Ectodermal cell (in vitro differentiated cells): Measurements from ENCODE around the gene FCHSD2.
"Not testable (repeated sequence)": the region's sequence is repeated elsewhere in the genome, so short reads cannot be mapped to it uniquely, and the experiment has no call there.

Source experiments
- H3K27ac ChIP-seq: 2 replicates; pipeline ENCODE4 v1.7.0; 2013; ENCODE audit warnings: mild to moderate bottlenecking, low read depth, low read length; ENCODE audit not compliant: insufficient read depth, poor library complexity, severe bottlenecking
- H3K27me3 ChIP-seq: 2 replicates; pipeline ENCODE4 v1.7.0; 2013; ENCODE audit warnings: mild to moderate bottlenecking, low read length; ENCODE audit not compliant: insufficient read depth, control insufficient read depth, poor library complexity, severe bottlenecking
- H3K36me3 ChIP-seq: one replicate; pipeline ENCODE4 v1.7.0; 2013; ENCODE audit warnings: low read length; ENCODE audit not compliant: control insufficient read depth, insufficient read depth
- H3K4me1 ChIP-seq: one replicate; pipeline ENCODE4 v1.7.0; 2013; ENCODE audit warnings: low read length; ENCODE audit not compliant: control insufficient read depth, insufficient read depth
- H3K4me3 ChIP-seq: 2 replicates; pipeline ENCODE4 v1.7.0; 2013; ENCODE audit warnings: low read depth, low read length, control low read depth; ENCODE audit not compliant: insufficient read depth
- H3K9me3 ChIP-seq: 2 replicates; pipeline ENCODE4 v1.7.0; 2013; ENCODE audit warnings: mild to moderate bottlenecking, low read length, moderate library complexity; ENCODE audit not compliant: control insufficient read depth
- WGBS, 2 experiments: methylation state at CpG; one replicate each; pipeline ENCODE4 v1.1.7; 2013; ENCODE audit warnings: missing lambda C conversion rate in 2 of 2; 5-methylcytosine and 5-hydroxymethylcytosine counted together

Gene FCHSD2

GRCh38 chr11:73034777-73035176 is 107.3 kb downstream of the FCHSD2 start:
- H3K4me1 ChIP-seq = no peaks in the 10 kb centered on the region
- no peak overlapping the region for H3K4me3 ChIP-seq
- no peak overlapping the region for H3K27ac ChIP-seq
- WGBS, 2 experiments = 89 to 91% methylated on average over 1 of the region's 1 CpG
- no peaks in the 10 kb centered on the region for H3K9me3 ChIP-seq
- H3K36me3 ChIP-seq = no peaks in the 10 kb centered on the region
- H3K27me3 ChIP-seq = no peaks in the 10 kb centered on the region

- H3K9me3 ChIP-seq = no peaks in the 10 kb centered on the region
- no peaks in the 10 kb centered on the region for H3K4me1 ChIP-seq
- WGBS, 2 experiments = 87 to 89% methylated on average over 3 of the region's 3 CpGs
- H3K27ac ChIP-seq = no peak overlapping the region
- no peaks in the 10 kb centered on the region for H3K36me3 ChIP-seq
- H3K4me3 ChIP-seq = no peak overlapping the region
- H3K27me3 ChIP-seq = no peaks in the 10 kb centered on the region
These were observed 107.8 kb downstream of the FCHSD2 start for GRCh38 chr11:73034331-73034730.

DNA sequence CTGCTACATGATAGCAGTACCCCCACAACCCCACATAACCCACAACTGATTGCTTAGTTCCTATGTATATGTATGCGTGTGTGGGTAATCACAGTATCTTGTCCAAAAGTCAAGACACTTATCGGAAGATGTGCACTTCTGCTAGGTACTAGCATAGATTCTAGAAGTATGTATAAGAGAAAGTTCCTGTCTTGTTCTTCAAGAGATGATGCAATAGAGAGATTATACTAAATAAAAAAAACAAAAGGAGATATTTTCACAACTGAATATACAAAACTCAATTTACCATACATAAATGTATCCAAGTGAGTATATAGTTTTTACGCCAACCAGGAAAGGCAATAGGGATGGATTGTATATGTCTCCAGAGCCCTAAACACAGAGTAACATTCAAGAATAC is 112.0 kb downstream of the FCHSD2 start:
- Histone ChIP-seq H3K4me3 (no peak overlapping the region), H3K9me3 (no peaks in the 10 kb centered on the region), H3K27ac (no peak overlapping the region), H3K4me1 (no peaks in the 10 kb centered on the region), H3K36me3 (no peaks in the 10 kb centered on the region), H3K27me3 (no peaks in the 10 kb centered on the region)
- WGBS, 2 experiments = 95 to 98% methylated on average over 2 to 3 of the region's 3 CpGs

GRCh38 chr11:73029403-73029802 is 112.7 kb downstream of the FCHSD2 start:
- H3K27ac ChIP-seq = no peak overlapping the region
- WGBS, 2 experiments = 79 to 95% methylated on average over 2 of the region's 2 CpGs

DNA sequence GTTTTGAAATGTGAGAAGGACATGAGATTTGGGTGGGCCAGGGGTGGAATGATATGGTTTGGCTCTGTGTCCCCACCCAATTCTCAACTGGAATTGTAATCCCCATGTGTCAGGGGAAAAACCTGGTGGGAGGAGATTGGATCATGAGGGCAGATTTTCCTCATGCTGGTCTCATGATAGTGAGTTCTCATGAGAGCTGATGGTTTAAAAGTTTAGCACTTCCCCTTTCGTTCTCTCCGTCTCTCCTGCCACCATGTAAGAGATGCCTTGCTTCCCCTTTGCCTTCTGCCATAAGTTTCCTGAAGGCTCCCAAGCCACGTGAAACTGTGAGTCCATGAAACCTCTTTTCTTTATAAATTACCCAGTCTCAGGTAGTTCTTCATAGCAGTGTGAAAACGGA is 113.5 kb downstream of the FCHSD2 start:
- 93 to 98% methylated on average over 4 of the region's 4 CpGs for WGBS, 2 experiments
- Histone ChIP-seq H3K4me3 (no peak overlapping the region), H3K4me1 (no peaks in the 10 kb centered on the region), H3K9me3 (no peaks in the 10 kb centered on the region), H3K36me3 (no peaks in the 10 kb centered on the region), H3K27me3 (no peaks in the 10 kb centered on the region), H3K27ac (no peak overlapping the region)

More at GRCh38 chr11:73029403-73029802, 112.7 kb downstream of the FCHSD2 start:
- H3K36me3 ChIP-seq = no peaks in the 10 kb centered on the region
- no peaks in the 10 kb centered on the region for H3K9me3 ChIP-seq
- H3K4me1 ChIP-seq = no peaks in the 10 kb centered on the region
- H3K27me3 ChIP-seq = no peaks in the 10 kb centered on the region
- H3K4me3 ChIP-seq = no peak overlapping the region

DNA sequence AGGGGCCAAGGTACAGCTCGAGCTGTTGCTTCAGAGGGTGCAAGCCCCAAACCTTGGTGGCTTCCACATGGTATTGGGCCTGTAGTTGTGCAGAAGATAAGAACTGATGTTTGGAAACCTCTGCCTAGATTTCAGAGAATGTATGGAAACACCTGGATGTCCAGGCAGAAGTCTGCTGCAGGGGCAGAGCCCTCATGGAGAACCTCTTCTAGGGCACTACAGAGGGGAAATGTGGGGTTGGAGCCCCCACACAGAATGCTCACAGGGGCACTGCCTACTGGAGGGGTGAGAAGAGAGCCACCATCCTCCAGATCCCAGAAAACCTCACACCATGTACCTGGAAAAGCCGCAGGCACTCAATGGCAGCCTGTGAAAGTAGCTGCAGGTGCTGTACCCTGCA is 114.3 kb downstream of the FCHSD2 start:
- WGBS, 2 experiments = 95 to 98% methylated on average over 2 of the region's 2 CpGs
- H3K27me3 ChIP-seq, H3K27ac ChIP-seq, H3K36me3 ChIP-seq, H3K4me1 ChIP-seq, H3K9me3 ChIP-seq, H3K4me3 ChIP-seq: not testable (repeated sequence)

GRCh38 chr11:73024639-73025038 is 117.5 kb downstream of the FCHSD2 start:
- H3K27ac ChIP-seq = no peak overlapping the region
- H3K27me3 ChIP-seq = no peaks in the 10 kb centered on the region
- H3K4me1 ChIP-seq = no peaks in the 10 kb centered on the region
- H3K36me3 ChIP-seq = no peaks in the 10 kb centered on the region
- no peaks in the 10 kb centered on the region for H3K9me3 ChIP-seq
- WGBS, 2 experiments = 92 to 95% methylated on average over 5 of the region's 5 CpGs
- no peak overlapping the region for H3K4me3 ChIP-seq

DNA sequence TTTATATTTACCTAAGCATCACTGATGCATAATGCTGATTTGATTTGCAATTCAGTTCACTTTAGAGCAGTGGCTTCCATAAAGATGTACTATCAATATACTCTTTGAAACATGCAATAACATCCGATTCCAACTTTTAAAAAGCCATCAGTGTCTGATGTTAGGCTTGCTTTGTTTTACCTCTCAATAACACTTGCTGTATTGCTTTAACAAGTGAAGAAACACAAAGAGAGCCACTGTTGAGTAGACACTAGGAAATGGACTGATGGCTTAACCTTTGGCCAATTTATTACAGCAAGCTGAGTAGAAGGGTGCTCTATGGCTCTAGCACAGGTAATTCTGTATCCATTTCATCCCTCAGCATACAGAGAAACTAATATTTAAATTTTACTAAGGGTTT is 122.1 kb downstream of the FCHSD2 start:
- no peaks in the 10 kb centered on the region for H3K4me1 ChIP-seq
- no peaks in the 10 kb centered on the region for H3K9me3 ChIP-seq
- no peaks in the 10 kb centered on the region for H3K27me3 ChIP-seq
- no peaks in the 10 kb centered on the region for H3K36me3 ChIP-seq
- WGBS, 2 experiments = 94 to 100% methylated on average over 1 of the region's 1 CpG
- H3K27ac ChIP-seq = no peak overlapping the region
- no peak overlapping the region for H3K4me3 ChIP-seq

GRCh38 chr11:73019449-73019848 is 122.7 kb downstream of the FCHSD2 start:
- H3K9me3 ChIP-seq = no peaks in the 10 kb centered on the region
- H3K4me3 ChIP-seq = no peak overlapping the region
- no peaks in the 10 kb centered on the region for H3K36me3 ChIP-seq
- no peaks in the 10 kb centered on the region for H3K27me3 ChIP-seq
- no peaks in the 10 kb centered on the region for H3K4me1 ChIP-seq
- H3K27ac ChIP-seq = no peak overlapping the region

DNA sequence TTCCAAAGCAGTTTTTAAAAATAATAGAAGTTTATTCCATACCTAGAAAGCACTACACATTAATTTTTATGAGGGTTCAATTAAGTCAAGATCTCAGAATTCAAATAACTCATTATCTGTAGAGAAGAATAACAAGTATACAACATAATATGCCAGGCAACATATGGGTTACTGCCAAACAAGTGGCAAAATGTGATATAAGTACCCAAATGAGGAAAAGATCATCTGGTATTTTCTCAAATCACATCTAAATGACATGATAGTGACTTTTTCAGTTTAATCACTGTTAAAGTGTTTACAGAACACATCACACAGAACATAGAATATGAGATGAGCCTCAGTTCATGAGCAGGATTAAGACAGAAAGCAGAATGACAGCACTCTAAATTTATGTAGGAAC is 123.3 kb downstream of the FCHSD2 start:
- Histone ChIP-seq H3K27ac (no peak overlapping the region), H3K4me3 (no peak overlapping the region), H3K27me3 (no peaks in the 10 kb centered on the region), H3K9me3 (no peaks in the 10 kb centered on the region), H3K4me1 (no peaks in the 10 kb centered on the region), H3K36me3 (no peaks in the 10 kb centered on the region)

- no peaks in the 10 kb centered on the region for H3K27me3 ChIP-seq
- H3K36me3 ChIP-seq = no peaks in the 10 kb centered on the region
- WGBS, 2 experiments = 94% methylated on average over 7 to 8 of the region's 8 CpGs
- H3K4me3 ChIP-seq = no peak overlapping the region
- peaks cover 4% of the 10 kb centered on the region for H3K4me1 ChIP-seq
- no peak overlapping the region for H3K27ac ChIP-seq
- H3K9me3 ChIP-seq = no peaks in the 10 kb centered on the region
These were observed 124.9 kb downstream of the FCHSD2 start for GRCh38 chr11:73017024-73017751.
